Loucy (cell line): Measurements from ENCODE around the gene ACER3.
"Not testable (repeated sequence)": the region's sequence is repeated elsewhere in the genome, so short reads cannot be mapped to it uniquely, and the experiment has no call there.

ENCODE experiments used
- H2AFZ ChIP-seq: fragments of 200-600 bp; sonication (generic); 2 replicates; pipeline ENCODE4 v1.6.0; 2016; ENCODE audit warnings: antibody characterized with exemption, mild to moderate bottlenecking, low read length, moderate library complexity
- H3F3A ChIP-seq: fragments of 200-600 bp; 2 replicates; pipeline ENCODE4 v1.6.0; 2016; ENCODE audit warnings: antibody characterized with exemption, low read depth, mild to moderate bottlenecking
- H3K27me3 ChIP-seq: fragments of 200-600 bp; sonication (generic); 2 replicates; pipeline ENCODE4 v1.6.1; 2014; ENCODE audit warnings: low read length, mild to moderate bottlenecking; ENCODE audit not compliant: insufficient read depth, poor library complexity, severe bottlenecking
- H3K36me3 ChIP-seq: fragments of 200-600 bp; sonication (generic); 2 replicates; pipeline ENCODE4 v1.6.1; 2016; ENCODE audit warnings: low read length; ENCODE audit not compliant: insufficient read depth
- H3K4me1 ChIP-seq: fragments of 200-600 bp; sonication (generic); 2 replicates; pipeline ENCODE4 v1.5.1; 2014; ENCODE audit warnings: low read length, mild to moderate bottlenecking; ENCODE audit not compliant: insufficient read depth, poor library complexity, severe bottlenecking
- H3K4me2 ChIP-seq: fragments of 200-600 bp; sonication (generic); 2 replicates; pipeline ENCODE4 v1.6.0; 2014; ENCODE audit warnings: antibody characterized with exemption, low read length, low read depth, mild to moderate bottlenecking; ENCODE audit not compliant: poor library complexity, severe bottlenecking
- H3K4me3 ChIP-seq: fragments of 200-600 bp; sonication (generic); 2 replicates; pipeline ENCODE4 v1.5.1; 2014; ENCODE audit warnings: low read length, mild to moderate bottlenecking, mixed read lengths; ENCODE audit not compliant: poor library complexity, severe bottlenecking
- H3K79me2 ChIP-seq: fragments of 200-600 bp; sonication (generic); 2 replicates; pipeline ENCODE4 v1.6.1; 2014; ENCODE audit warnings: low read length; ENCODE audit not compliant: insufficient read depth
- H3K9ac ChIP-seq: fragments of 200-600 bp; sonication (generic); 2 replicates; pipeline ENCODE4 v1.6.0; 2014; ENCODE audit warnings: mild to moderate bottlenecking, low read depth, low read length, moderate library complexity; ENCODE audit not compliant: poor library complexity, severe bottlenecking
- H3K9me2 ChIP-seq: fragments of 200-600 bp; sonication (generic); replicated peaks from 2 replicates; pipeline ENCODE4 v1.6.1; 2016; ENCODE audit warnings: low read depth, low read length, mixed read lengths
- H3K9me3 ChIP-seq: fragments of 200-600 bp; sonication (generic); 2 replicates; pipeline ENCODE4 v1.6.1; 2014; ENCODE audit warnings: mild to moderate bottlenecking, antibody characterized with exemption, low read length, low read depth; ENCODE audit not compliant: insufficient read depth
- H4K20me1 ChIP-seq: fragments of 200-600 bp; sonication (generic); 2 replicates; pipeline ENCODE4 v1.6.0; 2014; ENCODE audit warnings: antibody characterized with exemption, low read length, mild to moderate bottlenecking; ENCODE audit not compliant: insufficient read depth, poor library complexity, severe bottlenecking
- EZH2phosphoT487 ChIP-seq: fragments of 200-600 bp; IDR thresholded peaks from 2 replicates; pipeline ENCODE4 v1.6.1; 2018; ENCODE audit warnings: antibody characterized with exemption, mild to moderate bottlenecking, moderate library complexity, borderline replicate concordance
- TF ChIP-seq, protein P1 (sequence below): fragments of 200-600 bp; sonication (generic); conservative IDR thresholded peaks from 2 replicates; pipeline ENCODE4 v1.5.1; 2014; ENCODE audit warnings: mild to moderate bottlenecking, antibody characterized with exemption, low read length

Gene ACER3

GRCh38 chr11:77059806-77060205, 199.1 kb downstream of the ACER3 start:
- no peak overlapping the region for H3K9ac ChIP-seq
- H3K4me1 ChIP-seq, result no peaks in the 10 kb centered on the region
- H3K9me2 ChIP-seq, result no peaks in the 10 kb centered on the region
- no peak overlapping the region for H3K4me3 ChIP-seq
- H3K36me3 ChIP-seq, result no peaks in the 10 kb centered on the region
- H3K27me3 ChIP-seq, result no peaks in the 10 kb centered on the region
- no peaks in the 10 kb centered on the region for H3K79me2 ChIP-seq
- no peak overlapping the region for H3K4me2 ChIP-seq
- H4K20me1 ChIP-seq, result no peaks in the 10 kb centered on the region
- TF ChIP-seq, protein P1, sequence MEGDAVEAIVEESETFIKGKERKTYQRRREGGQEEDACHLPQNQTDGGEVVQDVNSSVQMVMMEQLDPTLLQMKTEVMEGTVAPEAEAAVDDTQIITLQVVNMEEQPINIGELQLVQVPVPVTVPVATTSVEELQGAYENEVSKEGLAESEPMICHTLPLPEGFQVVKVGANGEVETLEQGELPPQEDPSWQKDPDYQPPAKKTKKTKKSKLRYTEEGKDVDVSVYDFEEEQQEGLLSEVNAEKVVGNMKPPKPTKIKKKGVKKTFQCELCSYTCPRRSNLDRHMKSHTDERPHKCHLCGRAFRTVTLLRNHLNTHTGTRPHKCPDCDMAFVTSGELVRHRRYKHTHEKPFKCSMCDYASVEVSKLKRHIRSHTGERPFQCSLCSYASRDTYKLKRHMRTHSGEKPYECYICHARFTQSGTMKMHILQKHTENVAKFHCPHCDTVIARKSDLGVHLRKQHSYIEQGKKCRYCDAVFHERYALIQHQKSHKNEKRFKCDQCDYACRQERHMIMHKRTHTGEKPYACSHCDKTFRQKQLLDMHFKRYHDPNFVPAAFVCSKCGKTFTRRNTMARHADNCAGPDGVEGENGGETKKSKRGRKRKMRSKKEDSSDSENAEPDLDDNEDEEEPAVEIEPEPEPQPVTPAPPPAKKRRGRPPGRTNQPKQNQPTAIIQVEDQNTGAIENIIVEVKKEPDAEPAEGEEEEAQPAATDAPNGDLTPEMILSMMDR, result no peak
- TF ChIP-seq EZH2phosphoT487, result no peak
- no peaks in the 10 kb centered on the region for H3F3A ChIP-seq
- H2AFZ ChIP-seq, result no peak overlapping the region
- H3K9me3 ChIP-seq, result peaks cover 11% of the 10 kb centered on the region

GRCh38 chr11:77060234-77060633, 199.5 kb downstream of the ACER3 start:
- no peak overlapping the region for H3K4me2 ChIP-seq
- no peak for TF ChIP-seq EZH2phosphoT487
- TF ChIP-seq, protein P1, result no peak
- H3K36me3 ChIP-seq, result no peaks in the 10 kb centered on the region
- H4K20me1 ChIP-seq, result no peaks in the 10 kb centered on the region
- no peak overlapping the region for H3K9ac ChIP-seq
- H3K9me2 ChIP-seq, result no peaks in the 10 kb centered on the region
- H2AFZ ChIP-seq, result no peak overlapping the region
- H3K4me1 ChIP-seq, result no peaks in the 10 kb centered on the region
- no peaks in the 10 kb centered on the region for H3K27me3 ChIP-seq
- no peaks in the 10 kb centered on the region for H3K79me2 ChIP-seq
- H3F3A ChIP-seq, result no peaks in the 10 kb centered on the region
- H3K9me3 ChIP-seq, result peaks cover 11% of the 10 kb centered on the region
- H3K4me3 ChIP-seq, result no peak overlapping the region

- H2AFZ ChIP-seq, H3K27me3 ChIP-seq, H3K9ac ChIP-seq, H3K36me3 ChIP-seq, H3K9me2 ChIP-seq, H3F3A ChIP-seq, H3K4me2 ChIP-seq, H3K4me1 ChIP-seq, H3K9me3 ChIP-seq, H3K4me3 ChIP-seq, H4K20me1 ChIP-seq, H3K79me2 ChIP-seq: not testable (repeated sequence)
Measured at GRCh38 chr11:77061258-77061657, 200.5 kb downstream of the ACER3 start.

DNA sequence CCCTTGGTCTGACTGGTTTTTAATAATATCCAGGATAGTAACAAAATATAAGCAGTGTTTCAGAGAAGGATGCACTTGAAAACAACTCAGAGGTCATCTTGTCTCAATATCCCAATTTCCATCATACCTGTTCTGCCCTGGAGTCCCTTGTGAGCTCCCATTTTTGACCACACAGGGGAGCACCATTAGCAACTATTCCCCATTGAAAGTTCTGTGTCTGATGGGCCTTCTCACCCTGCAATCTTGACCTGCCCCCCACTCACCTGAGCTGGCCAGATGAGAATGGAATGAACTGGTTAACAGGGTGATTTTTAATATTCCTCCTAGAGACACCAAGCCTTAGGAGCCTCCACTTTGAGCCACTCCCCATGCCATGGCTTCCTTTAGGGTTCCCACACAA, 202.2 kb downstream of the ACER3 start:
- H2AFZ ChIP-seq, result no peak overlapping the region
- H3K9ac ChIP-seq, result no peak overlapping the region
- no peak overlapping the region for H3K4me2 ChIP-seq
- no peaks in the 10 kb centered on the region for H3K9me3 ChIP-seq
- no peaks in the 10 kb centered on the region for H3F3A ChIP-seq
- TF ChIP-seq, protein P1, result peak; percentile 58
- no peak for TF ChIP-seq EZH2phosphoT487
- H3K79me2 ChIP-seq, result peaks cover 9% of the 10 kb centered on the region; the same call in 1 of the 2 replicates
- H4K20me1 ChIP-seq, result peaks cover 5% of the 10 kb centered on the region
- H3K36me3 ChIP-seq, result no peaks in the 10 kb centered on the region
- H3K4me1 ChIP-seq, result peaks cover 12% of the 10 kb centered on the region
- H3K27me3 ChIP-seq, result no peaks in the 10 kb centered on the region
- H3K9me2 ChIP-seq, result no peaks in the 10 kb centered on the region
- H3K4me3 ChIP-seq, result no peak overlapping the region
